Naive thymus-derived CD8-positive, alpha-beta T cell (primary cell): ENCODE measurements around the gene NDUFA13. TPM values are rescaled to one million over a fixed set of nuclear protein-coding genes. Genes with fewer than 3 reads are reported as not detected.

Source experiments
- ATAC-seq, 2 donors: fragments of 150-1000 bp; cut with Tn5 transposase in 1 of 2; sonication (Bioruptor Pico), chemical (Tn5 transposase) in 1 of 2; 1 replicate in 1 of 2; 2 replicates in 1 of 2; pipeline ENCODE4 v1.10.0; 2021; ENCODE audit warnings: mild to moderate bottlenecking in 2 of 2, moderate library complexity in 2 of 2
- POLR2A ChIA-PET: fragments of 350-600 bp; sonication (Branson Sonifier 250); formaldehyde crosslinking; loops from one replicate; lab custom pipeline; 2021; ENCODE audit warnings: antibody characterized with exemption; lab: Charles Lee
- DNase-seq, 10 donors: peaks; one replicate each; pipeline versions ENCODE4 v3.0.0 to v3.0.0-alpha.2; 2020 to 2022
- H3K27ac Mint-ChIP-seq, 10 donors: one replicate each; pipeline ENCODE4 v1.8.0; 2020 to 2022; ENCODE audit warnings: mild to moderate bottlenecking in 10 of 10, mixed read lengths in 10 of 10, moderate library complexity in 4 of 10, inconsistent platforms in 1 of 10
- H3K27me3 Mint-ChIP-seq, 5 donors: one replicate each; pipeline ENCODE4 v1.8.0; 2021 to 2022; ENCODE audit warnings: mixed read lengths in 5 of 5
- H3K36me3 Mint-ChIP-seq, 3 donors: one replicate each; pipeline ENCODE4 v1.8.0; 2020 to 2022; ENCODE audit warnings: mixed read lengths in 3 of 3, mild to moderate bottlenecking in 2 of 3, inconsistent platforms in 1 of 3
- H3K4me1 Mint-ChIP-seq, 4 donors: one replicate each; pipeline ENCODE4 v1.8.0; 2021 to 2022; ENCODE audit warnings: mixed read lengths in 4 of 4
- H3K4me3 Mint-ChIP-seq, 10 donors: one replicate each; pipeline ENCODE4 v1.8.0; 2020 to 2022; ENCODE audit warnings: mild to moderate bottlenecking in 10 of 10, mixed read lengths in 10 of 10, moderate library complexity in 6 of 10, inconsistent platforms in 1 of 10
- H3K9me3 Mint-ChIP-seq, 9 donors: one replicate each; pipeline ENCODE4 v1.8.0; 2020 to 2022; ENCODE audit warnings: mixed read lengths in 9 of 9, mild to moderate bottlenecking in 3 of 9, inconsistent platforms in 1 of 9, moderate library complexity in 1 of 9
- polyA plus RNA-seq, 3 donors: library from polyadenylated mRNA; unstranded; fragments of 300-500 nt; fragmentation: Illumina TruSeq; gene quantifications; one replicate each; pipeline ENCODE4 v1.2.3, GENCODE V29; 2021
- total RNA-seq, 8 experiments: library from RNA in 2 of 8; stranded (reverse) in 2 of 8; gene quantifications; one replicate each; pipeline ENCODE4 v1.2.3 and lab custom pipeline; 2021 to 2026

Gene NDUFA13
- total and polyA plus RNA-seq, 5 experiments from 2014 or later, result 177 to 360 (median 329) TPM

DNA sequence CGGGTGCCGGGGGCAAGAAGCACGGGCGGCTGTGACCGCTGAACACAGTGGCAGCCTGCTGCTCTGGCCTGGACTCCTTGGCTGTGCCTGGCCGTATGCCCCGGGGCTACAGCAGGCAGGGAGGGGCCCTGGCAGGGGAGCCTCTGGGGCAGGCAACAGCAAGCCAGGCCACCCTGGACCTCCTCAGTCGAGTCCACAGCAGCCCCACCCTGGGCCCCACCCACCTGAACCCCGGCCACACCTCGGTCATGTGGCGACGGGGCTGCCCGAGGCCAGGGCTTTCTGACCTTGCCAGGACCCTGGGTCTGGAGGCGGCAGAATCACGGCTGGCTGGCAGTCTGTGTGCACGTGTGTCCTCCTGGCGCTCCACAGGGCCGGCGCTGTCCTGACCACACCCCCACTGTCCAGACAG, 30.7 kb downstream of the NDUFA13 start:
- Mint-ChIP-seq H3K36me3 (no peaks in the 10 kb centered on the region), H3K4me1 (peaks cover 1 to 9% (median 5%) of the 10 kb centered on the region in 4 donors), H3K27ac (no peak overlapping the region), H3K9me3 (no peaks in the 10 kb centered on the region), H3K27me3 (peaks cover 0 to 6% (median 0%) of the 10 kb centered on the region in 5 donors), H3K4me3 (no peak overlapping the region)
- DNase-seq (no peak), ATAC-seq (no peak)
- POLR2A ChIA-PET, result interaction anchor here (0.6 to 1.4 kb wide), 2 partner anchors 14 to 73 kb away, joined by 3 to 7 read pairs; no protein-coding TSS in a partner anchor

DNA sequence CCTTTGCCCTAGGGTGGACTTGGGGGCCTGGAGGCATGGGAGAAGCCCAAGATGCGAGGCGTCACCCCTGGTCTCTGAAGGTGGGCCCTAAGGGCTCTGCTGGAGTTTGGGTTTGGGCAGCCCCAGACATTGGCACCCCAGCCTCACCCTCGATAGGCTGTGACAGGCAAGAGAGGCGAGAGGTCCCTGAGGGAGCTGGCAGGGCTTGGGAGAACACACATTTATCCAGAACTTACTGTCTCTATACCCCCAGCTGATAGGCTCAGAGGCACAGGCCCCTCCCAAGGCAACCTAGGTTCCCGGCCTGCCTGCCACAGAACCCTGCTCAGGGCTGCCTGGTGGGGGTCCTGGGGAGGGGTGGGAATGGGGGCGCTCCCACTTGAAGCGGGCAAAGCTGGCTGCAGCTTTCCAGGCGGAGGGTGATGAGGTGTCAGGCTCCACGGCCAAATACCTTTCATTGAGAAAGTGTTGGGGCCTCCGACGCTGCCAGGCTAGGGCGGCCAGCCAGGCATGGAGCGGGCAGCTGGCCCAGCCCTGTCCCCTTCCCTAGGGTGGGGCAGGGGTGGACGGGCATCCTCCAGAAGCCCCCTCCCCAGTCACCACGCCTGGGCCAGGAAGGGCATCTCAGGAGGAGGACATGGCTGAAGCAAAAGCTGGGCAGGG, 31.8 kb downstream of the NDUFA13 start:
- H3K27ac Mint-ChIP-seq, result no peak overlapping the region
- POLR2A ChIA-PET, result interaction anchor here (1.0 to 1.4 kb wide), 3 partner anchors 13 to 116 kb away, joined by 3 read pairs; partner anchors contain the start of genes ATP13A1 and PBX4

DNA sequence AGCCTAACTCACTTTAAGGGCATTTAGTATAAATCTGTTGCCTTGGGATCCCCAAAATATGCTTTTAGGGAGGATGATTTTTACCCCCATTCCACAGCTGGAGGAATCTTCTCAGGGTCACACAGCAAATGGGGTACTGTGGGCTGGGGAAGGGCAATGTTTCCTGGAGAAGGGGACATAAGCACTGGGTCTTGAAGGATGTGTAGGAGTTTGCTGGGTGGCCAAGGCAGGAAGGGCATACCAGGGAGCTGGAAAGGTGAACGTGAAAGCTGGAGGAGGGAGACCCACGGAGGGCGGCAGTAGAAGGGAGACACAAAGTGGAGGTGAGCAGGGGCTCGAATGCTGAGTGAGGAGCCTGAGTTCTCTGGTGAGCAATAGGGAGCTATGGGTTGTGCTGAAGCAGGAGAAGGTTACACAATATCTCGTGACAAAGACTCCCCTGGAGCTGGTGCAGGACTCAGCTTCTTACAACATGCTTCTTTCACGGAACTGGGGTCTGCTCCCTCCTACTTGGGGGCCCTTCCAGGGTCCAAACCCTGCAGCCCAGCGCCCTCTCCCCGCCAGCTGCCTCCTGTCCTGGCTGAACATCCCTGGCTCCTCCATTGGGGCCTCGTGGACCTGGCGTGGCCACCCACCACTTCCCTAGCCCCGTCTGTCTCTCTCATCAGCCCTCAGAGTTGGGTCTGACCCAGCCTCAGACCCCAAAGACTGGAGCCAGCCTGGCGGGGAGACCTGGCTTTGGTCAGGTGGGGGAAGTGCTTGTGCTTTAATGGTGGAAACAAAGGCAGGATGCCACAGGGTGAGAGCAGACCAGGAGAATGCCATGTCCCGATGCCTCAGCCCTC, 33.1 kb downstream of the NDUFA13 start:
- peaks cover 0 to 4% (median under 1%) of the 10 kb centered on the region in 4 donors for H3K4me1 Mint-ChIP-seq
- POLR2A ChIA-PET, result interaction anchor here (1.1 kb wide), 2 partner anchors 49 to 320 kb away, joined by 3 read pairs; no protein-coding TSS in a partner anchor
- DNase-seq, result no peak
- no peaks in the 10 kb centered on the region for H3K9me3 Mint-ChIP-seq
- no peaks in the 10 kb centered on the region for H3K36me3 Mint-ChIP-seq
- no peak overlapping the region for H3K27ac Mint-ChIP-seq
- H3K27me3 Mint-ChIP-seq, result peaks cover 0 to 6% (median 0%) of the 10 kb centered on the region in 5 donors
- H3K4me3 Mint-ChIP-seq, result no peak overlapping the region
- no peak for ATAC-seq

More for the DNA sequence above, 31.8 kb downstream of the NDUFA13 start:
- Mint-ChIP-seq H3K4me3 (no peak overlapping the region), H3K36me3 (no peaks in the 10 kb centered on the region), H3K4me1 (peaks cover 0 to 1% (median 0%) of the 10 kb centered on the region in 4 donors), H3K27me3 (peaks cover 0 to 6% (median 0%) of the 10 kb centered on the region in 5 donors), H3K9me3 (no peaks in the 10 kb centered on the region)
- ATAC-seq, result no peak
- no peak for DNase-seq

DNA sequence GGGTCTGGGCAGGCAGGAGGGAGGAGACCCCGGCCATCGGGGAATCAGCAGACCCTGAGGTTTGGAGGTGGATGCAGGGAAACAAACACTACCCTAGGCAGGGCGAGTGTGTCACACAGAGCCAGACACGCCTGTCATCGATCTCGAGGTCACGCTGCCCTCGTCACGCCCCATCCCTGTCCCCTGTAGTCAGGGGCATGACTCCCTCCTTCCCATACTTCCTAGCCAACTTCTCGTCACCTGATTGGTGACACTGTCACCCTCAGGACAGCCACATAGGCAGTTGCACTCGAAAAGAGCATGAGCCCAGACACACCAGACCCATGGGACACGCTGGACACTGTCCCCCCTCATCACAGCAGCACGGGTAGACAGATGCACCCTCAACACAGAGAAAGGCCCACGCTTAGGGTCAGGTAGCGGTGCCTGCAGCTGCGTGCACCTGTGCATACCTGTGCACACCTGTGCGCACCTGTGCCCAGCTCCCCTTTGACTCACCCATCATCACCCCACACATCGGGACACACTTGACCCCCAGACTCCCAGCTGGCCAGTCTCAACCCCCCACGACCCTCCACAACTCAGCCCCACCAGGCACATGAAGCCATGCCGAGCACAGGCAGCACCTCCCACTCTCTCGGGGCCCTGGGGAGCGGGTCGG, 33.9 kb downstream of the NDUFA13 start:
- Mint-ChIP-seq H3K27me3 (peaks cover 0 to 6% (median 0%) of the 10 kb centered on the region in 5 donors), H3K9me3 (no peaks in the 10 kb centered on the region), H3K4me3 (no peak overlapping the region), H3K4me1 (peaks cover 0 to 9% (median 4%) of the 10 kb centered on the region in 4 donors), H3K27ac (peak overlapping the region in 2 of 10 donors; percentile 60 to 80), H3K36me3 (no peaks in the 10 kb centered on the region)
- POLR2A ChIA-PET, result interaction anchor here (1.1 kb wide), 2 partner anchors 49 to 320 kb away, joined by 3 read pairs; no protein-coding TSS in a partner anchor
- DNase-seq, result no peak
- ATAC-seq, result no peak

DNA sequence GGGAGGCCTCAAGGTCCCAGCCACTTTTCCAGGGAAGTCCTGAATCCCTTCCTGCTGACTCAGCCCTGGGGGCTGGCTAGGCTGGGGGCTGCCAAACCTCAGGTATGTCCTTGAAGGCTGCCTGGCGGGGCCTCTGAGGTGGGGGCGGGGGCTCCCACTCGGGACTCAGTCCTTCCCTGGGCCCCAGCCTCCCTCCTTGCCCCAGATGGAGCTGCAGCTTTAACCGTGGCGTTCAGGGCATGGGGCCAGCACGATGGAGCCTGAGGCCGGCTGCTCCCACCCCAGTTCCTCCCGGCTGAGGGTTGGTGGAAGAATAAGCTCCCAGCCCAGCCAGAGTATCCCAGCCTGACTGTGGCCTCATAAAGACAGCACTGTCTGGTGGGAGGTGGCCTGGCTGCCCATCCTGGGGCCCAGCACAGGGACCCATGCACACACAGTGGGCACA, 34.5 kb downstream of the NDUFA13 start:
- H3K27me3 Mint-ChIP-seq, result peaks cover 0 to 6% (median 0%) of the 10 kb centered on the region in 5 donors
- H3K9me3 Mint-ChIP-seq, result no peaks in the 10 kb centered on the region
- peak overlapping the region in 1 of 10 donors; percentile 80 for H3K27ac Mint-ChIP-seq
- no peak for ATAC-seq
- no peak overlapping the region for H3K4me3 Mint-ChIP-seq
- DNase-seq, result no peak
- no peaks in the 10 kb centered on the region for H3K36me3 Mint-ChIP-seq
- POLR2A ChIA-PET, result no interaction called here
- peaks cover 0 to 9% (median 4%) of the 10 kb centered on the region in 4 donors for H3K4me1 Mint-ChIP-seq

DNA sequence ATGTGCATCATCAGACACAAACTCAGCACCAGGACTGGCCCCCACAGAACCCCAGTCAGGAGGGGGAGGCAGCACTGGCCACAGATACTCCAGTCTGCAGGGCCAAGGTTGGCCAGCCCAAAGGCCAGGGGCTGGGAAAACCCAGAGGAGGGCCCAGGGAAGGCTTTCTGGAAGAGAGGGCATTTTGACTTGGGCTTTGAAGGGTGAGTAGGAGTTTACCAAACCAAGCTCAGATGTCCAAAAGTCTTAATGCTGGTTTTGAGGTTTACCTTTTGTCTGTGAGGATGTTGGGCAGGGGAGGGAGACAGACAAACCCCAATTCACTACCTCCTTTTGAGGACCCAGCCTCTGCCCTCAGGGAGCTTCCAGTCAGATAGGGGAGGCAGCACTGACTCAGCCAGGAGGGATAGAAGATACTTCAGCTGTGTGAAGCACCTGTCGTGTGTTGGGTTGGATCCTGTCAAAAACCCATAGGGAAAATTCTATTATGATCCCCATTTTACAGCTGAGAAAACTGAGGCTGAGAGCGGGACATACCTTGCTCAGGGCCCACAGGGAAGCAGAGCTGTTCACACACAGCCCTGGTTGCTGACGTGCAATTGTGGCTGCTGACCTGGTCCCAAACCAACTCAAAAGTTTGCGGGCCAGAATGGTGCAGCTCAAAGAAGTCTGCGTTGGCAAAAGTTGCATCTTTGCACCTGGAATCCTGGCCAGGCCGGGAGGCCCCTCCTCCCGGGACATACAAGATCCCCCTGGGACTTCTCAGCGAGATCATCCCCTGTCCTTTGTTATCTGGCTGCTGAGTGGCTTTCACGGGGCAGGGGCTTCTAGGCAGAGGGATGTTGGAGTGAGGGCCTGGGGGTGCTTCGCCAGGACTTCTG, 35.2 kb downstream of the NDUFA13 start:
- DNase-seq, result no peak
- Mint-ChIP-seq H3K36me3 (no peaks in the 10 kb centered on the region), H3K4me3 (no peak overlapping the region), H3K4me1 (peaks cover 0 to 9% (median 4%) of the 10 kb centered on the region in 4 donors), H3K27ac (peak overlapping the region in 2 of 10 donors; percentile 21 to 57), H3K27me3 (peaks cover 0 to 6% (median 0%) of the 10 kb centered on the region in 5 donors), H3K9me3 (no peaks in the 10 kb centered on the region)
- ATAC-seq, result no peak
- POLR2A ChIA-PET, result interaction anchor here (1.0 to 1.4 kb wide), 2 partner anchors 78 to 182 kb away, joined by 3 read pairs; partner anchors contain the start of gene ZNF14

DNA sequence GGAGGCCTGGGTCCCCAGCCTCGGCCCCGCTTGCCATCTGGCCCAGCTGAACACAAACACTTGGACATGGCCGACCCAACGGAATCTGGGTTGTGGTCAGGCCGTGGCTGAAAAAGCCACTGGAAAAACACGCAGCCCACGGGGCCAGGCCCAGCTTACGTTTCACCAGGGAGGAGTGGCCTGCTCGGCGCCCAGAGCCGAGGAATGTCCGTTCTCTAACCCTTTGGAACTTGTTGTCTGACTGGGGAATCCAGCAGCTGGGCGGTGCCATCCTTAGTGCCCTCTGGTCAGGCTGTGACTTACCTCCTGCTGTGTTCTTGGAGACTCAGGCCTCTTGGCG, 35.8 kb downstream of the NDUFA13 start:
- ATAC-seq (no peak), DNase-seq (no peak)
- no peaks in the 10 kb centered on the region for H3K36me3 Mint-ChIP-seq
- H3K4me1 Mint-ChIP-seq, result peaks cover 0 to 9% (median 4%) of the 10 kb centered on the region in 4 donors
- POLR2A ChIA-PET, result interaction anchor here (1.0 to 1.4 kb wide), 3 partner anchors 20 to 181 kb away, joined by 3 to 4 read pairs (median 3); partner anchors contain the start of gene ZNF14
- H3K27me3 Mint-ChIP-seq, result peaks cover 0 to 6% (median 0%) of the 10 kb centered on the region in 5 donors
- no peaks in the 10 kb centered on the region for H3K9me3 Mint-ChIP-seq
- H3K27ac Mint-ChIP-seq, result no peak overlapping the region
- H3K4me3 Mint-ChIP-seq, result no peak overlapping the region

DNA sequence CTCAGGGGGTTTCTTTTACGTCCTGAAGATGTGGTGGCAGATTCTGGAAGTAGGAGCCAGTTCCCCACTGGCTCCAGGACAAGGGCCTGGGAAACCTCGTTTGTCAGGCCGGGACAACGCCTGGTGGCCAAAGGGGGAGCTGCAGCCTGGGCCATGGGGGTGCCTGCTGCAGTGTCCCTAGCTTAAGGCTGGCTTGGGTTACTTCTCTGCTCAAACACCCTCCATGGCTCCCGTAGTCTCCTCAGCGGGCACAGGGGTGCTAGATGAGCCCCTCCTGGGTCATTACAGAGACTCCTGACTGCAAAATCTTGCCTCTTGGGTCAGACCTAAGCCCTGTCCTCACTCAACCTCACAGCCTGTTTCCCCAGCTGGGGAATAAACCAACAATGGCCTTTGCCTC, 36.8 kb downstream of the NDUFA13 start:
- POLR2A ChIA-PET, result interaction anchor here (1.4 kb wide), 1 partner anchor 21 kb away, joined by 4 read pairs; no protein-coding TSS in a partner anchor

DNA sequence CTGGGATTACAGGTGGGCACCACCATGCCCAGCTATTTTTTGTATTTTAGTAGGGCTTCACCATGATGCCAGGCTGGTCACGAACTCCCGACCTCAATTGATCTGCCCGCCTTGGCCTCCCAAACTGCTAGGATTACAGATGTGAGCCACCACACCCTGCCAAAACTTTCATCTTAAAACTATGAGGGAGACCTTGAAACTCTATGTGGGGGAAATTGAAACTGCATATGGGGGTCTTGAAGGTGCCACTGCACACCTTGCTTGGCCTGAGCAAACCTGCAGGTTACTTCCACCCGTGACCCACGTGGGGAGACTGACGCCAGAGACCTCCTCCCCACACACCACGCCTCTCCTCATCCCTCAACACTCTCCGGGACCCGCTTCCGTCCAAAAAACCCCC, 37.6 kb downstream of the NDUFA13 start:
- no peak for DNase-seq
- Mint-ChIP-seq H3K27me3 (peaks cover 0 to 6% (median 0%) of the 10 kb centered on the region in 5 donors), H3K9me3 (no peaks in the 10 kb centered on the region), H3K4me1 (peaks cover 0 to 14% (median 7%) of the 10 kb centered on the region in 4 donors), H3K4me3 (no peak overlapping the region), H3K36me3 (peaks cover 0 to under 1% (median 0%) of the 10 kb centered on the region in 3 donors), H3K27ac (peak overlapping the region in 2 of 10 donors; percentile 63 to 77)
- ATAC-seq, result no peak
- POLR2A ChIA-PET, result interaction anchor here (0.6 to 1.9 kb wide), 4 partner anchors 21 to 75 kb away, joined by 4 to 5 read pairs (median 4); partner anchors contain the start of gene LPAR2

More for the DNA sequence above, 36.8 kb downstream of the NDUFA13 start:
- H3K4me1 Mint-ChIP-seq, result peaks cover 0 to 9% (median 3%) of the 10 kb centered on the region in 4 donors
- DNase-seq (no peak), ATAC-seq (no peak)
- no peak overlapping the region for H3K4me3 Mint-ChIP-seq
- peaks cover 0 to 6% (median 0%) of the 10 kb centered on the region in 5 donors for H3K27me3 Mint-ChIP-seq
- no peaks in the 10 kb centered on the region for H3K36me3 Mint-ChIP-seq
- no peaks in the 10 kb centered on the region for H3K9me3 Mint-ChIP-seq
- no peak overlapping the region for H3K27ac Mint-ChIP-seq

DNA sequence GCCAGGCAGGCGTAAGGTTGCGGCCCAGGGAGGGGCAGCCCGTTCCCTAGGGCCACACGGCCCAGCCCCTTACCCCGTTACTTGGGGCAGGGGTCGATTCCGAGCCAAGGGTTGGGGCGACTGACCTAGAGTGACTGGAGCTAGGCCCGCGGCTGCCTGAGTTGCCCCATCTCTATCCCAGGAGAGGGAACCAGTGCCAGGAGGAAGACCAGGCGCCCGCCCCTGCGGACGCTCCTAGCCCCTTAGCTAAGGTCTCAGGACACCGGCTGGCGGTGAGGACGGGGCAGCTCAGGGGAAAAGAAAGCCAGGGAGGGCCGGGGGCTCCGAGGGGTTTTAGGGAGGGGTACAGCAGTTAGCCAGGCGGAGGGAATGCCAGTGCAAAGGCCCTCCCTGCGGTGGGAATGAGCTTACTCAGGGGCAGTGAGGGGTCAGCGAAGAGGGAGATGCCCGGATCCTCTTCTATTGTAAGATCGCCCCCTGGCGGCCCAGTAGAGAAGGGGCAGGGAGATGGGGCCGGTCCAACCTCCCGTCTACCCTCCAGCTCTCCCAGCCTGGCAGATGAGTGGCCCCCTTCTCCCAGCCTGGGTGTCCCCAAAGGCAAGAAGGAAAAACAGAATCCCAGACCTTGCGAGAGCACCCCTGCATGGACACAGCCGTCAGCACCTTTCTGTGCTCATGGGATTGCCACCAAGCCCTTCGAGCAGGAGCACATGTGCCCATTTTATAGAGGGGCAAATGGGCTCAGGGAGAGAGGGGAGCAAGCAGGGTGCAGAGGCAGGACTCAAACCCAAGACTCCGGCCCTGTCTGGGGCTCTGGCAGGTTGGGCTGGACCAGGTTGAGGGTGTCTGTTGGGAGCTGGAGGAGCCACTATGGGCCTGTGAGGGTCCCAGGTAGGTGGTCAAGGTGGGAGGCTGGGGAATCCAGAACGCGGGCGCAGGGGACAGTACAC, 38.3 kb downstream of the NDUFA13 start:
- ATAC-seq (peak; percentile 42 to 68), DNase-seq (peak in 6 of 10 donors; percentile 38 to 46 (median 42))
- Mint-ChIP-seq H3K27me3 (peaks cover 0 to 6% (median 0%) of the 10 kb centered on the region in 5 donors), H3K9me3 (no peaks in the 10 kb centered on the region), H3K4me1 (peaks cover 3 to 20% (median 12%) of the 10 kb centered on the region in 4 donors), H3K27ac (peak overlapping the region in 5 of 10 donors; percentile 27 to 77 (median 63)), H3K36me3 (peaks cover 0 to 3% (median 0%) of the 10 kb centered on the region in 3 donors), H3K4me3 (no peak overlapping the region)
- POLR2A ChIA-PET, result interaction anchor here (0.6 to 1.9 kb wide), 5 partner anchors 22 to 163 kb away, joined by 3 to 5 read pairs (median 4); partner anchors contain the start of gene LPAR2
